GM19240 (cell line): Measurements from ENCODE around the gene MIB2.
"Not testable (repeated sequence)": the region's sequence is repeated elsewhere in the genome, so short reads cannot be mapped to it uniquely, and the experiment has no call there.

Source experiments
- DNase-seq: peaks from one replicate; pipeline ENCODE4 v3.0.0; 2011; ENCODE audit warnings: low spot score; ENCODE audit not compliant: insufficient read length

MIB2 gene

DNA sequence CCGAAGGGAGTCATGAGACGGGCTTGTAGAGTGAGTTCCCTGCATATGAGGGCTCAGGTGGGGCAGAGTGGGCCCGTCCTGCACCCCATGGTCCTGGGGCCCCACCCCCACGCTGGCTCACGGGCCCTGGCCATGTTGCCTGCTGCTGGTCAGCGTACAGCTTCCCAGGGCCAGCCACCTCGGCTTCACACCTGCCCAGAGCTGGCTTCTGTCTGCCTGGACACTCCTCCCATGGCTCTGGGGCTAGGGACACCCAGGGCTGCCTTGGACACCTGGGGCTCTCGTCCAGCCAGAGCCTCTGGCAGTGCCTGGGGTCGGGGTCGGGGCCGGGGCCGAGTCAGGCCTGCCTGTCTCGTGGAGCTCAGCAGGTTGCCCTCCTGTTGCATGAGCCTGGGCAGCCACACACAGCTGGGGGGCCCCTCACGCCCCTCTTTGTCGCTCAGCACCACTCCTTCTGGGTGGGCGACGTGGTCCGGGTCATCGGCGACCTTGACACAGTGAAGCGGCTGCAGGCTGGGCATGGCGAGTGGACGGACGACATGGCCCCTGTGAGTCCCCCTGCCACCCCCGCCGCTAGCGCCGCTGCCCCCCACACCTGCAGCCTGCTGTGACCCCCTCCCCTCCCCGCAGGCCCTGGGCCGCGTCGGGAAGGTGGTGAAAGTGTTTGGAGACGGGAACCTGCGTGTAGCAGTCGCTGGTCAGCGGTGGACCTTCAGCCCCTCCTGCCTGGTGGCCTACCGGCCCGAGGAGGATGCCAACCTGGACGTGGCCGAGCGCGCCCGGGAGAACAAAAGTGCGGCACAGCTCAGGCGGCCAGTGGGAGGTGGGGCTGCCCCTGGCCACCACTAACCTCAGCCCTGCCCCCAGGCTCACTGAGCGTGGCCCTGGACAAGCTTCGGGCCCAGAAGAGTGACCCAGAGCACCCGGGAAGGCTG, 11.2 kb downstream of the MIB2 start:
- no peak for DNase-seq

DNA sequence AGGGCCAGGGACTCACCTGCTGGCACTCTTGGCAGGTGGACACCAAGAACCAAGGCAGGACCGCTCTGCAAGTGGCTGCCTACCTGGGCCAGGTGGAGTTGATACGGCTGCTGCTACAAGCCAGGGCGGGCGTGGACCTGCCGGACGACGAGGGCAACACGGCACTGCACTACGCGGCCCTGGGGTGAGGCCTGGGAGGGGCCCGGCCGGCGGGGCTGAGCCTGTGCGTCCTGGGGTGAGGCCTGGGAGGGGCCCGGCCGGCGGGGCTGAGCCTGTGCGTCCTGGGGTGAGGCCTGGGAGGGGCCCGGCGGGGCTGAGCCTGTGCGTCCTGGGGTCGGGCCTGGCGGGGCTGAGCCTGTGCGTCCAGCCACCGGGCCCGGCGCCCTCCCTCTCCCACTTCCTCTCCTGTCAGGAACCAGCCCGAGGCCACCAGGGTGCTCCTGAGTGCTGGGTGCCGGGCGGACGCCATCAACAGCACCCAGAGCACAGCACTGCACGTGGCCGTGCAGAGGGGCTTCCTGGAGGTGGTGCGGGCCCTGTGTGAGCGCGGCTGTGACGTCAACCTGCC, 12.0 kb downstream of the MIB2 start:
- no peak for DNase-seq

DNA sequence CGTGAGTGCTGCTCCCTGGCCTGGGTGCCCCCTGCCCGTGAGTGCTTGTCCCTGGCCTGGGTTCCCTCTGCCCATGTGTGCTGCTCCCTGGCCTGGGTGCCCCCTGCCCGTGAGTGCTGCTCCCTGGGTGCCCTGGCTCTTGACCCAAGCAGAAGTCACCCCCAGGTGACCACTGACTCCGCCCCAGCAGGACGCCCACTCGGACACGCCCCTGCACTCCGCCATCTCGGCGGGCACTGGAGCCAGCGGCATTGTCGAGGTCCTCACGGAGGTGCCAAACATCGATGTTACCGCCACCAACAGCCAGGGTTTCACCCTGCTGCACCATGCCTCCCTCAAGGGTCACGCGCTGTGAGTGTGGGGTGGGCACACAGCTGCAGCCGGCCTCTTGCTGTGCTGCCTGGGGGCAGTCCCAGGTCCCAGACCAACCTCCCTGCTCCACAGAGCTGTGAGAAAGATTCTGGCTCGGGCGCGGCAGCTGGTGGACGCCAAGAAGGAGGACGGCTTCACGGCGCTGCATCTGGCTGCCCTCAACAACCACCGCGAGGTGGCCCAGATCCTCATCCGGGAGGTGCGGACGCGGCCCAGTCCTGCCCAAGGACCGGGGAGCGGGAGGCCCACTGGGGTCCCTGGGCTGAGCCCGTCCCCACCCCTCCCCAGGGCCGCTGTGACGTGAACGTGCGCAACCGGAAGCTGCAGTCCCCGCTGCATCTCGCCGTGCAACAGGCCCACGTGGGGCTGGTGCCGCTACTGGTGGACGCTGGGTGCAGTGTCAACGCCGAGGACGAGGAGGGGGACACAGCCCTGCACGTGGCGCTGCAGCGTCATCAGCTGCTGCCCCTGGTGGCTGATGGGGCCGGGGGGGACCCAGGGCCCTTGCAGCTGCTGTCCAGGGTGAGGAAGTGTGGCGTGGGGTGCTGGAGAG, 12.8 kb downstream of the MIB2 start:
- no peak for DNase-seq

DNA sequence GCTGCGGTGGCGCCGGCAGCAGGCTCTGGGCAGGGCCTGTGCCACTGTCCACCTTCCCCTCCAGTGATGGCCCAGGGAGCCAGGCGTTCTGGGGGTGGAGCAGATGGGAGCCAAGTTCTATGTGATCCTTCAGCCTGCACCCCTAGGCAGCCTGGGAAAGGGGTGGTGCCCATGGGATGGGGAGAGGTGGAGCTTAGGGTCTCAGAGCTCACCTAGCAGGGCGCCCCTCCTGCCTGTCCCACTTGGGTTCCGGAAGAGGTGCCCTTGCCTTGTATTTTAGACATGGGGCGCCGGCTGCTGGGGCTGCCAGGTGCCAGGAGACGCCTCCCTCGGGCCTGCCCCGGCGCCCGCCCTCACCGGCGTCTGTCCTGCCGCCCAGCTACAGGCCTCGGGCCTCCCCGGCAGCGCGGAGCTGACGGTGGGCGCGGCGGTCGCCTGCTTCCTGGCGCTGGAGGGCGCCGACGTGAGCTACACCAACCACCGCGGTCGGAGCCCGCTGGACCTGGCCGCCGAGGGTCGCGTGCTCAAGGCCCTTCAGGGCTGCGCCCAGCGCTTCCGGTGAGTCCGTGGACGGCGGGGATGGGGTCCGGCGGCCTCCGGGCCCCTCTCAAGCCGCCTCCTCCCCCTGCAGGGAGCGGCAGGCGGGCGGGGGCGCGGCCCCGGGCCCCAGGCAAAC, 13.6 kb downstream of the MIB2 start:
- DNase-seq: no peak

- DNase-seq: peak; percentile 64
These were observed 14.3 kb downstream of the MIB2 start for GRCh38 chr1:1629430-1630190.

DNA sequence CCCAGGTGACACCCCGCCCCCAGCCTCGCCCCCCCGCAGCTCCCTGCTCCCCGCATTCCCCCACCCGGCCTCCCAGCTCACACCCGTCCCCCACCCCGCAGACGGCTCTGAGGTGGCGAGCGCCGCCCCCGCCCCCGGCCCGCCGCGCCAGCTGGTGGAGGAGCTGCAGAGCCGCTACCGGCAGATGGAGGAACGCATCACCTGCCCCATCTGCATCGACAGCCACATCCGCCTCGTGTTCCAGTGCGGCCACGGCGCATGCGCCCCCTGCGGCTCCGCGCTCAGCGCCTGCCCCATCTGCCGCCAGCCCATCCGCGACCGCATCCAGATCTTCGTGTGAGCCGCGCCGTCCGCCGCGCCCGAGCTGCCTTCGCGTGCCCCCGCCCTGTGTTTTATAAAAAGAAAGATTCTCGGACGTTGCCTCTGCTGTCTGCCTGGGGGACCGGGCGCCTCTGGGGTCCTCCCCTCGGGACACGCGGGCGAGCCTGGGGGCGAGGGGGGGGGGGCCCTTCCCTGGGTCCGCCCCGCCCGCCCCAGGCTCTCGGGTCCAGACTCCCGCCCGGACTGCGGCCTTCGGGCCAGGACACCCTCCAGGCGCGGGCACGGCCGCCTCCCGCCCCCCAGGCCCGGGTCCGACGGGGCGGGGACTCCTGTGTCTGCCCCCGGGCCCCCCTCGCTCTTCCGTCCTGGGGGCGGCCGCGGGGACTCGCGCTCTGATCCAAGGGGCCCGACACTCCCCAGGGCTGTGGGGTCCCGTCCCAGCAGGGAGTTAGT, 15.1 kb downstream of the MIB2 start:
- DNase-seq: peak; percentile 100

DNA sequence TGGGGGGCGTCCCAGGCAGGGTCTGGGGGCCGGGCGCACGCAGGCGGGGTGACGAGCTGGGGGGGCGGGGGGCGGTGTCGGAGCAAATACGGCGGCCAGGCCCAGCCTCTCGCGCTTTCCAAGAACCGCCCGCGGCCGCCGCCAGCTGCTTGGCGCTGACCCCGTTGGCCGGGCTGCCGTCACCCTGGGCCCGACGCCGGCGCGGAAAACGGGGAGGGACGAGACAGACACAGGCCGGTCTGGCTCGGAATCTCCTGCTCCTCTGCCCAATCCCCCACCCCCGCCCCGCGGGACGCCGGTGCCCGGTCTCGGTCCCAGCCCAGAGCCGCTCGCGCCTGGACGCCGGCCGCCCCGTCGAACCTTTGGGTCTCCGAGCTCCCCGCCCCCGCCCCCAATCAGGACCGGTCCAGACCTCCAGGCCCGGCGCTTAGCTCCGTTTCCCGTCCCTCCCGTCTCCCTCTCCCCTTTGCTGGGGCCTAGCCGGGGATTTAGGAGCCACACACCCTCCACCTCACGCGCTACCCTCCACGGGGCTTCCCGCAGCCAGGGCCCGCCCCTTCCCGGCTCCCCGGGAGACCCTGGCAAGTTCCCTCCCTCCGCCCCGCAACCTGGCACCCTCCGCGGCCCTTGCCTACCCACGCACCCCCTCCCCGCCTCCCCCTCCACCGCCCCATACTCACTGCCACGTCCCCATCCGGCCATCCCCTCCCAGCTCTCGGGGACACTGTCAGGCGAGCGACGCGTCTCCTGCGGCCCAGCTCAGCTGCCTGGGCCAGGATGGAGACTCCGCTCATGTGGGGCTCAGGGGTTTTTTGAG, 15.9 kb downstream of the MIB2 start:
- DNase-seq: no peak

- DNase-seq: no peak
These were observed 16.6 kb downstream of the MIB2 start, which contains the start of gene MMP23B for GRCh38 chr1:1631782-1632420. MMP23B (plus strand) TSS chr1:1632173; CDS start chr1:1632219, 46 bp downstream.

GRCh38 chr1:1633409-1633808, 18.1 kb downstream of the MIB2 start:
- DNase-seq: not testable (repeated sequence)

GRCh38 chr1:1634613-1635012, 19.3 kb downstream of the MIB2 start:
- DNase-seq: not testable (repeated sequence)

- not testable (repeated sequence) for DNase-seq
These were observed 21.6 kb downstream of the MIB2 start for GRCh38 chr1:1636621-1637478.

DNA sequence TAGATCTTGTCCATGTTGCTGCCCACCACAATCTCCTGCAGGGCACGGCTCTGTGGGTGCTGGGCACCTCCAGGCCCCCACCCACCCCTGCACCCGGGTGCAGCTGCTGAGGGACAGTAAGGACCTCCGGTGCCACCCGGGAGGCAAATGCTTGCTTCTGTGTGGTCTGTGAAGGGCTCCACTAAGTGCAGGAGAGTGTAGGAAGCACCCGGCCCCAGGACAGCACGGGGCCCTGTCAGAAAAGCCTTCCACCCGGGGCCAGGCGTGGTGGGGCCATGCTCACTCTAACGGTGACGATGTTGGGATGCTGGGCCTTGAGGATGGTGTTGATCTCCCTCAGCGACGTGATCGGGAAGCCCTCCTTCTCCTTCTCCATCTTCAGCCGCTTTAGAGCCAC, 22.2 kb downstream of the MIB2 start:
- DNase-seq: not testable (repeated sequence)

DNA sequence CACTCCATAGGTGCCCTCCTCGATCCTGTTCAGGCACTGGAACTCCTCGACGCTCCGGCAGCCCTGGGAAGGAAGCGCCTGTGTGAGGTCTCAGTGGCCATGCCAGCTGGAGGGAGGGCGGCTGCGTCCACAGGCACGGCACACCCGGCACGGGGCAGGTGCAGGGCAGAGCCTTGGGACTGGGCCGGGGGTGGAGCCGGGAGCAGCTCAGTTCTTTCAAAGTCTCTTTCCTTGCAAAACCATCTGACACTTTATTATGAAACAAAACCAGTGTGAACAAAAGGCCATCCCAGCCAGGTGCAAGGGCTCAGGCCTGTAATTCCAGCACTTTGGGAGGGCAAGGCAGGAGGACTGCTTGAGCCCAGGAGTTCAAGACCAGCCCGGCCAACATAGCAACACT, 23.2 kb downstream of the MIB2 start:
- not testable (repeated sequence) for DNase-seq

- DNase-seq: not testable (repeated sequence)
These were observed 24.1 kb downstream of the MIB2 start for GRCh38 chr1:1639368-1639767.

DNA sequence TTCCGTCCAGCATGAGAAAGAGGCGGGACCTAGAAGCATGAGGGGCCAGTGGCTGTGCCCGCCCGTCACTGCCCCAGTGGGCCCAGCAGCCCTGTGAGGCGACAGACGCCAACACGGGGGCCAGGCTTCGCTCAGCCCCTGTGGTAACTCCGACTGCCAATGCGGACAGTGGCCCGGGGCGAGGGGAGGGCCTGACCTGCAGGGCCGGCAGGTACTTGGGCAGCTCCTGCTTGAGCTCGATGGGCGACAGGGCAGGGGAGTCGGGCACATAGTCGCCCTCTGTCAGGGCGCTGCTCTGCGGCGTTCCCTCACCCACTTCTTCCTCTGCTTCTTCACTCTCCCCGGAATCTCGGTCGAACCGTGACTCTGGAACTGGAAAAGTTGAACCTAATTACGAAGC, 24.8 kb downstream of the MIB2 start:
- not testable (repeated sequence) for DNase-seq

GRCh38 chr1:1640711-1641461, 25.6 kb downstream of the MIB2 start:
- not testable (repeated sequence) for DNase-seq
